ENCODE data around the gene CCDC34. TPM values are rescaled to one million over a fixed set of nuclear protein-coding genes. Genes with fewer than 3 reads are reported as not detected.
A peak's percentile ranks its signal among the peaks of the same experiment; 100 is the strongest.

CCDC34 gene
- total and polyA plus RNA-seq, 2 of the 4 experiments (the other 2 are of a cell fraction): 2.5 to 4.5 TPM

DNA sequence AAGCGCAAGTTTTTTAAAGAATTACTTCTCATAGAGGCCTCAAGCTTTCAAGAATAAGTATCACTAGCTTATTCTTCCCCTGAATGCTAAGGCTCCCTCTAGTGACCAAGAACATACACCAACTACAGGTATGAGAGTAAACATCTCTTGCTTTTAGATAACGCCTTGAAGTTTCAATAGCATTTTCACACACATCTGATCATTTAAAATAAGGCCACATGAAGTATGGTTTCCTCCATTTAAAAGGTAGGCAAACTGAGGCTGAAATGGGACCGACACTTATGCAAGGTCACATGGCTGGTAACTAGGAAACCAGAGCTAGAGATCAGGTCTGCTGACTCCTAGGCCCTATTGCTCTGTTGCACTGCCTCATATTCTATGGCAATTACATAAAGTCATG is 66.5 kb downstream of the CCDC34 start:
- H3K4ac ChIP-seq (ENCODE audit: low read depth, low read length): no peak overlapping the region
- H3K56ac ChIP-seq (ENCODE audit: extremely low read depth, insufficient read depth, low read length): no peak overlapping the region
- H3K27me3 ChIP-seq (ENCODE audit: control insufficient read depth, insufficient read depth, low read length): no peaks in the 10 kb centered on the region
- no peaks in the 10 kb centered on the region for H3K36me3 ChIP-seq (ENCODE audit: control insufficient read depth, insufficient read depth, low read length)
- no peak overlapping the region for H2AK9ac ChIP-seq (replicated peaks; ENCODE audit: low read depth, low read length, poor library complexity)
- H4K8ac ChIP-seq (ENCODE audit: low read depth in 2 of 2, low read length in 2 of 2): no peak overlapping the region
- DNase-seq (peak; percentile 70), ATAC-seq (ENCODE audit: low read depth) (peak; percentile 79)
- intact Hi-C loops (cut with micrococcal nuclease) (loop anchor here (1.0 to 5.0 kb wide), 3 partner anchors 112 to 190 kb away; partner anchors contain the start of gene LGR4), dilution Hi-C loops (cut with HindIII; ENCODE audit: low sequenced_read_pairs, unreplicated experiment) (no loop called here), in situ Hi-C loops (cut with MboI; ENCODE audit: low sequenced_read_pairs) (loop anchor here (5.0 kb wide), 1 partner anchor 109 kb away; no protein-coding TSS in a partner anchor)
- H2BK15ac ChIP-seq (ENCODE audit: low read depth, low read length): no peak overlapping the region
- no peak overlapping the region for H2AK5ac ChIP-seq (ENCODE audit: low read depth, low read length)
- no peak overlapping the region for H4K91ac ChIP-seq (ENCODE audit: insufficient read depth, low read depth, low read length)
- H3K79me1 ChIP-seq (ENCODE audit: low read depth in 1 of 2, low read length in 2 of 2): no peaks in the 10 kb centered on the region
- H2BK5ac ChIP-seq (ENCODE audit: low read depth, low read length, poor library complexity, severe bottlenecking): no peak overlapping the region
- H3K4me3 ChIP-seq (ENCODE audit: insufficient read depth, low read depth, low read length): no peak overlapping the region
- ChIA-PET POLR2A (ENCODE audit: unreplicated experiment) (interaction anchor here (0.8 kb wide), 2 partner anchors 113 to 189 kb away, joined by 3 to 5 read pairs; no protein-coding TSS in a partner anchor), CTCF (interaction anchor here (0.6 to 1.8 kb wide), 18 partner anchors 9 to 190 kb away, joined by 3 to 19 read pairs (median 3); no protein-coding TSS in a partner anchor)
- H3K9me3 ChIP-seq (ENCODE audit: control insufficient read depth, insufficient read depth, low read length): no peaks in the 10 kb centered on the region
- H3K18ac ChIP-seq (ENCODE audit: low read depth, low read length): no peak overlapping the region
- no peaks in the 10 kb centered on the region for H4K20me1 ChIP-seq (ENCODE audit: insufficient read depth, low read length)
- H3K9ac ChIP-seq (ENCODE audit: low read depth, low read length): no peak overlapping the region
- H2BK120ac ChIP-seq (ENCODE audit: low read depth, low read length): no peak overlapping the region
- H3K4me2 ChIP-seq (ENCODE audit: low read depth, low read length): no peak overlapping the region
- H3K14ac ChIP-seq (replicated peaks; ENCODE audit: low read depth, low read length): no peak overlapping the region
- no peak overlapping the region for H3K23ac ChIP-seq (ENCODE audit: low read depth, low read length)
- no peak for TF ChIP-seq FOS (IDR thresholded peaks at IDR 0.05; ENCODE audit: low read depth, low read length)
- TF ChIP-seq MAZ (IDR thresholded peaks at IDR 0.05; ENCODE audit: borderline replicate concordance, low read depth, low read length): no peak
- TF ChIP-seq, protein P1, sequence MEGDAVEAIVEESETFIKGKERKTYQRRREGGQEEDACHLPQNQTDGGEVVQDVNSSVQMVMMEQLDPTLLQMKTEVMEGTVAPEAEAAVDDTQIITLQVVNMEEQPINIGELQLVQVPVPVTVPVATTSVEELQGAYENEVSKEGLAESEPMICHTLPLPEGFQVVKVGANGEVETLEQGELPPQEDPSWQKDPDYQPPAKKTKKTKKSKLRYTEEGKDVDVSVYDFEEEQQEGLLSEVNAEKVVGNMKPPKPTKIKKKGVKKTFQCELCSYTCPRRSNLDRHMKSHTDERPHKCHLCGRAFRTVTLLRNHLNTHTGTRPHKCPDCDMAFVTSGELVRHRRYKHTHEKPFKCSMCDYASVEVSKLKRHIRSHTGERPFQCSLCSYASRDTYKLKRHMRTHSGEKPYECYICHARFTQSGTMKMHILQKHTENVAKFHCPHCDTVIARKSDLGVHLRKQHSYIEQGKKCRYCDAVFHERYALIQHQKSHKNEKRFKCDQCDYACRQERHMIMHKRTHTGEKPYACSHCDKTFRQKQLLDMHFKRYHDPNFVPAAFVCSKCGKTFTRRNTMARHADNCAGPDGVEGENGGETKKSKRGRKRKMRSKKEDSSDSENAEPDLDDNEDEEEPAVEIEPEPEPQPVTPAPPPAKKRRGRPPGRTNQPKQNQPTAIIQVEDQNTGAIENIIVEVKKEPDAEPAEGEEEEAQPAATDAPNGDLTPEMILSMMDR (conservative IDR thresholded peaks at IDR 0.05; ENCODE audit: low read depth, low read length): peak; percentile 73
- peak; percentile 82 for TF ChIP-seq RAD21 (IDR thresholded peaks at IDR 0.05; ENCODE audit: low read length)
- no peak for TF ChIP-seq RCOR1 (IDR thresholded peaks at IDR 0.05; ENCODE audit: insufficient replicate concordance, low read length)
- peak; percentile 87 for TF ChIP-seq SMC3 (IDR thresholded peaks at IDR 0.05; ENCODE audit: low read depth, low read length)
- TF ChIP-seq CHD1 (IDR thresholded peaks at IDR 0.05; ENCODE audit: low read depth, low read length): no peak
- no CpG with 5 or more reads among the region's 3 CpGs for WGBS, 2 experiments (ENCODE audit: extremely low coverage in 2 of 2, insufficient read length in 1 of 2)
- no TSS peak for BruUV-seq (replicated peaks)
- H3K4me1 ChIP-seq (ENCODE audit: control insufficient read depth, insufficient read depth, low read length): peaks cover 4% of the 10 kb centered on the region; the same call in 1 of the 2 replicates
- H2AFZ ChIP-seq (replicated peaks; ENCODE audit: low read length, poor library complexity): no peak overlapping the region
- H3K9me1 ChIP-seq (ENCODE audit: insufficient read depth, low read length): no peaks in the 10 kb centered on the region
- no peak overlapping the region for H3K27ac ChIP-seq (ENCODE audit: insufficient read depth, low read length)
- no peak overlapping the region for H4K5ac ChIP-seq (ENCODE audit: low read depth, low read length)
- H2BK20ac ChIP-seq (ENCODE audit: low read depth, low read length): no peak overlapping the region

Data from IMR-90 (cell line).